ENCODE data around the gene S1PR5.

GRCh38 chr19:10533646-10534386 lies 16.6 kb upstream of the S1PR5 start:
- TF ChIP-seq CTCF (IDR thresholded peaks at IDR 0.05; ENCODE audit: low read depth, low read length, poor library complexity, severe bottlenecking) (no peak), EZH2phosphoT487 (IDR thresholded peaks at IDR 0.05; ENCODE audit: borderline replicate concordance, low read length) (no peak)

Measured in DOHH2 (cell line).